Myocyte (in vitro differentiated cells): Measurements from ENCODE around the gene GAPT. TPM values are rescaled to one million over a fixed set of nuclear protein-coding genes. Genes with fewer than 3 reads are reported as not detected.

Experiments used
- DNase-seq: peaks from one replicate; pipeline ENCODE4 v3.0.0-alpha.2; 2012; ENCODE audit warnings: low read depth
- total RNA-seq: library from RNA; depleted of rRNA; stranded (reverse); fragments of >200 nt; gene quantifications from 2 replicates; pipeline ENCODE4 v1.2.3, GENCODE V29; 2014

The GAPT gene
- total RNA-seq, 1 donor from 2014 or later = not detected

- DNase-seq = peak; percentile 95
Measured at GRCh38 chr5:58460732-58461286, 30.4 kb upstream of the GAPT start.

GRCh38 chr5:58462154-58462553 is 29.1 kb upstream of the GAPT start:
- peak; percentile 41 for DNase-seq

GRCh38 chr5:58462623-58463230 is 28.5 kb upstream of the GAPT start:
- peak; percentile 80 for DNase-seq

- peak; percentile 13 for DNase-seq
Measured at GRCh38 chr5:58466939-58467338, 24.3 kb upstream of the GAPT start.

GRCh38 chr5:58469896-58470295 is 21.3 kb upstream of the GAPT start:
- DNase-seq = no peak

GRCh38 chr5:58475404-58475803 is 15.8 kb upstream of the GAPT start:
- DNase-seq = no peak

- peak; percentile 8 for DNase-seq
Measured at GRCh38 chr5:58477760-58478376, 13.4 kb upstream of the GAPT start.

GRCh38 chr5:58481066-58481676 is 10.1 kb upstream of the GAPT start:
- DNase-seq = no peak

- DNase-seq = no peak
Measured at GRCh38 chr5:58481828-58482227, 9.4 kb upstream of the GAPT start.

GRCh38 chr5:58482536-58482935 is 8.7 kb upstream of the GAPT start:
- DNase-seq = no peak

- DNase-seq = no peak
Measured at GRCh38 chr5:58484505-58484904, 6.7 kb upstream of the GAPT start.

- no peak for DNase-seq
Measured at GRCh38 chr5:58486290-58486689, 4.9 kb upstream of the GAPT start.

- DNase-seq = peak; percentile 16
Measured at GRCh38 chr5:58490402-58491050, 709 bp upstream of the GAPT start.

GRCh38 chr5:58493141-58493540 is 1.9 kb downstream of the GAPT start:
- no peak for DNase-seq

- DNase-seq = no peak
Measured at GRCh38 chr5:58496488-58496887, 5.3 kb downstream of the GAPT start.

- DNase-seq = no peak
Measured at GRCh38 chr5:58497386-58497785, 6.2 kb downstream of the GAPT start.

- DNase-seq = no peak
Measured at GRCh38 chr5:58497921-58498320, 6.7 kb downstream of the GAPT start.

GRCh38 chr5:58498340-58498942 is 7.2 kb downstream of the GAPT start:
- peak; percentile 39 for DNase-seq

GRCh38 chr5:58499231-58499630 is 8.0 kb downstream of the GAPT start:
- no peak for DNase-seq

GRCh38 chr5:58499941-58500340 is 8.7 kb downstream of the GAPT start:
- no peak for DNase-seq

GRCh38 chr5:58501778-58502417 is 10.7 kb downstream of the GAPT start:
- DNase-seq = no peak
